HG03025 (cell line): ENCODE measurements around the gene C9orf50.

Experiments used
- ATAC-seq: cut with Tn5 transposase; IDR thresholded peaks from one replicate; pipeline ENCODE4 v1.9.1; 2021; ENCODE audit warnings: mild to moderate bottlenecking, moderate library complexity; ENCODE audit not compliant: unreplicated experiment, low FRiP score

The C9orf50 gene

DNA sequence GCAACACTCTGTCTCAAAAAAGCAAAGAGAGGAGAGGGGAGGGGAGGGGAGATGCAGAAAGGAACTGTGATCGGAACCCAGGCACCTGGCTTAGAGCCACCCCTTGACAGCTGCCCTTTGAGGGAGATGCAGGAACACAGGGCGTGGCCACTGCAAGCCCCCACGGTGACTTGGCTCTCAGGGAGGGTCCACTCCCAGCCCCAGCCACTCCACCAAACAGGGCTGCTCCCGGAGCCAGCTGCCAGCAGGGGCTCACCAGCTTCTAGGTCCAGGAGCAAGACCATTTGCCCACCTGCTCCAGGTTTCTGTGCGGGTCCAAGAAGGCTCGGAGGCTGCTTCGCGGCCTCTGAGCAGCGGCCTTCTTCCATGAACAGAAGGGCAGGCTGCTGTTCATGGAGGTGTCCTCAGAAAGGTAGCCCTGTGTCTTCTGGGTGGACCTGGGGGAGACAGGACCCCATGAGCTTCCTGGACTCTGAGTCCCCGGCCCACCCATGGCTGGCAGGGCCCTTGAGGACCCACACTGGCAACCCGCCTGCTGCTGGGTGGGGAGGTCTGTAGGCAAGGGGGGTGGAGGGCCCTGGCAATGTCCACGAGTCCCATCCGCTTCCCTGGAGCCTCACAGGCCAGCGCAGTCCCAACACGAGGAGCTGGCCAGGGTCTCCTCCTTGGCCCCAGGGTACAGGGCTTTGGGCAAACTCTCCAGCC lies 7.9 kb downstream of the C9orf50 start:
- no peak for ATAC-seq

GRCh38 chr9:129612123-129612522 lies 8.8 kb downstream of the C9orf50 start:
- ATAC-seq = no peak

- no peak for ATAC-seq
Measured at GRCh38 chr9:129611307-129611800, 9.5 kb downstream of the C9orf50 start.

DNA sequence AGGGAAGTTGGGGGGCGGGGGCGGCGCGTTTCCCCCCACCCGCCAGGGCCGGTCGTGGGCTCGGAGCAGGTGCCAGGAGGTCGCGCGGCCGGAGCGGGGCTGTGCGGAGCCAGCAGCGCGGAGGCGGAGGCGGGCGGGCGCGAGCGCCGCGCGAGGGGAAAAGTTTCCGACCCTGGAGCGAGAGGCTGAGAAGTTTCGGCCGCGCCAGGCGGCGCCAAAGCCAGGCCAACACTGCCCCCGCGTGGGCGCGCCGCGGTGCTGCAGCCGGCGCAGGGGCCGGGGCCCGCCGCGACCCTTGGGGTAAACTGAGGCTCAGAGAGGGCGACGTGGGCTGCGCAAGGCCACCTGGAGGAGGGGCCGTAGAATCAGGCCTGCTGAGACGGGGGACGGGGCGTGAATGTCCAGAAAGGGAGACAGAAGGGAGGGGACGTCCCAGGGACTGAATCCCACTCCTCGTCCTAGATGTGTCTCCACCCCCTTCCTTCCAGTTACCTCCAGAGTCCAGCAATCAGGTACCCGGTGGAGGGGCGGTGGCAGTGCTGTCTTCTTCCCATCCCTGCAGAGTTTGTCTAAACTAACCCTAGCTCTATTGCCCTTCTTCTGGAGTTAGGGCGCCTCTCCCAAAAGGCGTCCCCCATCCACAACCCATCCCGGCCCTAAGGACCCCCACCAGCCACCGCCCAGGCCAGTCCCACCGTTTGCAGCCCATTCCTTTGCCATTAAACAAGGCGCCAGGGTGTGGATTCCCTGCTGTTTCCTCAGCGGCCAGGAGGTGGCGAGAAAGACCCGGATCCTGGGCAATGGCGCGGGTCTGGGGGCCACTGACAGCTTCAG lies 10.2 kb downstream of the C9orf50 start:
- no peak for ATAC-seq

DNA sequence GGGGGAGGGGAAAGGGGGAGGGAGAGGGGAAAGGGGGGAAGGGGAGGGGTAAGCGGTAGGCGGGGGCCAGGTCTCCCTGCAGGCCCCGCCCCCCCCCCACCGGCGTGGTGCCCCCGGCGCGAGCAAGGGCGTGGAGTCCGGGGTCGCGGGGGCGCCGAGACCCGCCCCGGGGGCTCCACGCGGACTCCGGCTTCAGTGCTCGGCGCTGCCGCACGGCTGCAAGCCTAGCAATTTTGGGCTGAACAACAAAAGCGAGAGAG lies 10.8 kb downstream of the C9orf50 start:
- no peak for ATAC-seq

DNA sequence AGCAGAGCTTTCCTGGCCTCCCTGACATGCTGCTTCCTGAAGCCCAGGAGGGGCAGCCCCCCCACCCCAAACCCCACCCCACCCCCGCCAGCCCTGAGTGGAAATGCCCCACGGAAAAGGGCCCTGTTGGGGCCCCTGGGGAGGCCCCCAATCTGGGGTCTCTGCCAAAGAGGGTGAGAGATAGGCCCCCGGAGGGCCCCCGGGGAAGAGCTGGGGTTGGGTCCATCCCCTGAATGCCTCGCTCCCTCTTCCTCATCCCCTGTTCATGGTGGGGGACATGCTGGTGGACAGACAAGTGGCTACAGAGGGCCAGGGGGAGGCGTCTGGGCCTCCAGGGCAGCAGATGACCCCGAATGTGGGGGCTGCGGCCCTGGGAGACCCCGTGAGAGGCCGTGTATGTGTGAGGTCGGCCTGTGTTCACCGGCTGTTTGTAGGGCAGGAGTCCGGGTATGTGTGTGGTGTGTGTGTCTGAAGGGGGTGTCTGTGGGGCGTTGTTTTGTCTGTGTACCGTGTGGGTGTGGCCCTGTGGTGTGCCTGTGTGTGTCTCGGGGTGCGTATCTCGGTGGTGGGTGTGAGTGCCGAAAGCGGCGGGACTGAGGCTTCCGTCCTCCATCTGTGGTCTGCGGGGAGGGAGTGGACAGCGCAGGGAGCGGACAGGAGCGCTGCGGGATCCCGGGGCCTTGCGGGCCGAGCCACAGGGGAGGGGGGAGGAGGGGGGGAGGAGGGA lies 11.3 kb downstream of the C9orf50 start:
- no peak for ATAC-seq

DNA sequence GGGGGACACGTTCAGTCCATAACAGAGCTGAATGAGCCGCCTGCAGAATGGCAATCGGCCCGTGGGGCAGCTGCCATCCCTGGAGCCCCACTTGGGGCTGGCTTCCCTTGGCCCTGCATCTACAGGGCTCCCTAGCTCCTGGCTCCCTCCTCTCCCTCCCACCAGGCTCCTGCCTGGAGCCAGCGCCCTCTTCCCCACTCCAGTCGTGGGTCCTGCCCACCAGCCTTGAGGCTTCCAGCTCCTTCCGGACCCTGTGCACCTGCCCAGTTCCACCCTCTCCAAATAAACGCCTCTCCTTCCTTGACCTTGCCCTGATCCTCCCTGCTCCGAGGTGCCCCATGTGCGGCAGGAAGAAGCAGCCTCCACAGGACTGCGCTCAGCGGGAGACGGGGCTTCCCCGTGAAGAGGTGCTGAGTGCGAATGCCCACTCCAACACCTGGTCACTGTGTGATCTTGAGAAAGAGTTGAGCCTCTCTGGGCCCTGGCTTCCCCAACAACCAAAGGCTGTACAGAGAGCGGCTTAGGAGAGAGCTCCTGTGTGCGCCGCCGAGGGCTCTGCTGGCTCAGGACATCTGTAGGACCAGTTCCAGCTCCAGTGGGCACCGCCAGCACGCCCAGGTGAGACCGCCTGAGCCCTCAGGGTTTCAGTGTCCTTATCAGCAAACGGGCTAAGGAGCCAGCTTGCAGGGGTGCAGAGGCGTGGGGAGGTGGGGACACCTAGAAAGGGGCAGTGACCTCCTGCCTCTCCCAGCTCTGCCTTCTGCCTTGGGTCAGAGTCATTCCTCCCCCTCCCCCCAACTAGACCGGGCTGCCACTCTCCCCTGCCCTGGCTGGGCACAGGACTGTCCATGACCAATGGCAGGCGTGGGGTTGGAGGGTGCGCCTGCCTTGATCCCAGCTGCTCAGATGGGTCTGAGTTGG lies 12.1 kb downstream of the C9orf50 start:
- ATAC-seq = no peak

DNA sequence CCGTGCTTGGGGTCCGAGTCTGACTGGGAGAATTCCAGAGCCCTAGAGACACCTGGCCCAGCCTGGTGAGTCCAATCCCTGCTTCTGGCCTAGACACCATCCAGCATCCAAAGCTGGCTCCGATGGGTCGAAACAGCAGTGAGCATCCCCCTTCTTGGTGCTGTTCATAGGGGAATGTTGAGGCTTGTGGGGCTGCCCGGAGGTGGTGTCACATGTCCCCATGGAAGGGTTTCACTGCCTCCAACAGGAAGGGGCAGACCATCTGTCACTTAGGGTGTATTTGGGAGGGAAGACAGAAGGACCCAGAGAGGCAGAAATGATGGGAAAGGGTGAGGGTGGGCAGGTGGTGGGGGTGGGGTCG lies 13.9 kb downstream of the C9orf50 start:
- no peak for ATAC-seq

- ATAC-seq = no peak
Measured at GRCh38 chr9:129606161-129607026, 14.5 kb downstream of the C9orf50 start.

- ATAC-seq = no peak
Measured at GRCh38 chr9:129604766-129605163, 16.1 kb downstream of the C9orf50 start.

DNA sequence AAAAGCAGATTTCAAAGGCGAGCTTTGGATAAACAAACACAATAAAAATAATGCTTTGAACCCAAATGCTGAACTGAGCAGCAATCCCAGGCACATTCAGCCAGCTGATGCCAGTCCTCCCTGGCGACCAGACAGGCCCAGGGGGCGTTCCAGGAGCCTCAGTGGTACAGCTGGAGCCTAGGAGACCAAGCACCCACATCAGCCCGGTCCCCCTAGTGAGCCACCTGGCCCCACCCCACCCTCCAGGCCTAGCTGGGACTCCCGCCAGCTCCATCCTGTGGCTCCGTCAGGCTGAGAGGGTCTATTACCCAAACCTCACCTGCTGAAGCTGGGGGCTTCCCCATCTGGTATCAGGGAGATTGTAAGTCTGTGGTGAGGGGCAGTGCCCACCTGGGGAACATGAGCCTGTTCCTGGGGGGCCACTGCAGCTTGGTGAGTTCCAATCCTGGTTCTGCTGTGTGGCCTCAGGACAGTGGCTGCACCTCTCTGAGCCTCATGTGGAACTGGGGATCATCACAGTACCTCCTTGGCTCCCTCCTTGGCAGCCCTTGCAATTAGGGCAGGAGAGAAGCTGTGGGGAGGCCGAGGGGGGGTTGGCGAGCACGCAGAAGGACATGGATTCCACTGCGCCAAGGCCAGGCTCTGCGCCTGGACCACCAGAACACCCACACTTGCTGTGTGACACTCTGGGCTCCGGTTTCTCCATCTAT lies 16.7 kb downstream of the C9orf50 start:
- ATAC-seq = no peak

DNA sequence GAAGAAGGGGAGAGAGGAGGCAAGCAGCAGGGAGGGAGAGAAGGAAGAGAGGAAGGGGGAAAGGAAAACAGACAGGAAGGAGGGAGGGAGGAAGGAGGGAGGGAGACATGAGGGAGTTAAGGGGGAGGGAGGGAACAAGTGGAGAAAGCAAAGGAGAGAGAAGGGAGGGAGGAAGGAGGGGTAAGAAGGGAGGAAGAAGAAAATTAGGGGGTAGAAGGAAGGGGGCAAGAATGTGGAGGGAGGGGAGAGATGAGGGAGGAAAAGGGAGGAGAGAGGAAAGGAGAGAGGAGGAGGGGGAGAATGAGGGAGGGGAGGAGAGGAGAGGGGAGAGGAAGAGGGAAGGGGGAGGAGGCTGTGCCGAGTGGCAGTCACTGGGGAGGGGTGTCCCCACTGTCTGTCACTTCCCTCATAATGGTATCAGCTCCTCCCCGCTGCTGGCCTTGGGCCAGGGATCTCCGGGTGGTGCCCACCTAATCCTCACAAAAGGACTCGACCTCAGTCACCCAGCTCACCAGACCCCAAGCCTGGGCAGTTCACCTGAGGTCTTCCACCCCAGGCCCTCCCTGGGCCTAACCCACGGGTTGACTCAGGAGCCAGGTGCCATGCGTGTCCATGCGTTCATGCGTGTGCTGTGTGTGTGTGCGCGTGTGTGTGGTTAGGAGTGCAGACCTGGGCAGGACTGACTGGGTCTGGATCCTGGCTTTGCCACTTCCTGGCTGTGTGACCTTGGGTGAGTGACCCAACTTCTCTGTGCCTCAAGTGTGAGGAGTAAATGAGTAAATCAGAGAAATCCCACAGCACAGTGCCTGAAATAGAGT lies 18.1 kb downstream of the C9orf50 start:
- no peak for ATAC-seq

GRCh38 chr9:129601082-129601674 lies 19.7 kb downstream of the C9orf50 start:
- no peak for ATAC-seq

DNA sequence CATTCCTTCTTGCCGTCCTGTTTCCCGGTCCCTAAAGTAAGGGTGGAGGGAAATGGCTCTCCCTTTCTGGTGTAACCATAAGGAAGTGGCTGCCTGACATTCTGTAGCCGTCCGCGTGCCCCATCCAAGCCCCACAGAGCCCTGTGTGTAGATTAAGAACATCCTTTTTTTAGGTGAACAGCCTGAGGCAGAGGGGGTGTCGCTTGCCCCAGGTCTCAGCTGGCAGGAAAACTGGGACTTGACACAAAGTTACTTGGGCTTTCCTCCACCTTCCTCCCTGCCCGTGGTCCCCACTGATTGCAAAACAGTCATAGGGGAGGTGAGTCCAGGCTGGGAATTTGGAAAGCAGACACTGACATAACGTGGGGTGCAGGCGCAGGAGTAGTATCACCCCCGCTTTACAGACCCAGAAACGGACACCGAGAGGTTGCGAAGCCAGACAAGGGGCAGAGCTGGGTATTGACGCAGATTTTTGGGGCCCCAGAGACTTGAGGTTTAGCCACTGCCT lies 22.8 kb downstream of the C9orf50 start:
- ATAC-seq = no peak

DNA sequence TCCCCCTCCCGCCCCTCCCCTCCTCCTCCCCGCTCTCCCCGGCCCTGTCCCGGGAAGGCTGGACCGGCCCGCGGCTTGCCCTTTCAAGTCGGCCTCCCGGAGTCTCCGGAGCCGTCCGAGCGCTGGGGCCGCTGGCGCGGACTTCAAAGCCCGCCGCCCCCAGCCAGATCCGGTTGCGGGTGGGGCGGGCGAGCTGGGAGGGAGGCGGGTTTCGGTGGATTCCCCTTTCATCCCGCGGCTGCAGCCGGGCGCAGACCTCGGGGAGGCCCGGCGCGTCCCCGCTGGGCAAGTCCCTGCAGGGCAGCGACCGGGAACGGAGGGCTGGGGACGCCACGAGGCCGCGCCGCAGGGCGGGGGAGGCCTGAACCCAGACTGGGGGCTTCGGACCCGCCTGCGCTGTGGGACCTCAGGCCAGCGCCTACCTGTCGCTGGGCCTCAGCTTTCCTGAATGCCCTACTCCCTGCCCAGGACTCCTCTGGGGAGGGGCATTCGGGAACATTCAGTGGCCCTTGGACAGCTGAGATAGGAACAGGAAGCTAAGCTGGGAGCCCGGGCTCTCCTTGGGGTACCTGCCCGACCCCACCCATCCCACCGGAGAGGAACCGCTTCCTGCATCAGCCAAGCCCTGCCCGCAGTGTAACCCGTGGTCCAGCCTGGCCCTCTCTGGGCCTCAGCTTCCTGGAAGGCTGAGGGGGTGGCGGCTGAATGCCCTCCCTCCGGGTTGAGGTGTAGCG lies 23.4 kb downstream of the C9orf50 start:
- no peak for ATAC-seq

DNA sequence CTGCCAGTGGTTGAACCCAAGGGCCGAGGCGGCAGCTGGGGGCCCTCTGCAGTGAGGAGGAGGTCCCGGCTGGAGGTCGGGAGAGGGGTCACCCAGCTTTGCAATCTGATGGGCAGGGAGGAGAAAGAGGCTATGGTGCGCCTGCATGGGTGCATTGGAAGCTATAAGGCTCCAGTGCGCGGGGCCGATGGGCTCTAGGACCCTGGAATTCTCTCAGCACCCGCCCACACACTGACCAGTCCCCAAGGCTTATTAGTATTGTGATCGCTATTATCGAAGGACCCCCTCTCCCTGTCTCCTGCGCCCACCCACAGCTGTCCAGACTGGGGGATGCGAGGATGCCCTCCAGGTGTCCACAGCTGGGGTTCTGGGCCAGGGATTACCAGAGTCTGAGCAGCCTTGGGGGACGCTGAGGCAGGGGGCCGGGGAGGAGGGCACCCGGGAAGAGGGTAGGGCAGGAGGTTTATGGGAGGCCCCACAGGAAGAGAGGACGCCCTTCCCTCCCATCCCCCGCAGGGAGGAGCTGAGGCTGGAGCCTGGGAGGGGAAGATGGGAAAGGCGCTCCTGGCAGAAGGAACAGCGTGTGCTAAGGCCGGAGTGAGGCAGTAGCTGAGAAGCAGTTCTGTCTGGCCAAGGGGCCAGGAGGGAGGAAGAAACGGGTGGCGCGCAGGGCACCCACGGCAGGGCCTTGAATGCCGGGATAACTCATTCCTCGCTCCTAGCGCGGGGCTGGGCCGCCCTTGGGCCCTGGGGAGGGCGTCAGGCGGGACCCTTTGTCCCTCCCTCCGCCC lies 24.2 kb downstream of the C9orf50 start:
- no peak for ATAC-seq
